GM21619 (cell line): Measurements from ENCODE around the gene STX2.
"Not testable (repeated sequence)": the region's sequence is repeated elsewhere in the genome, so short reads cannot be mapped to it uniquely, and the experiment has no call there.

Experiments used
- ATAC-seq: cut with Tn5 transposase; IDR thresholded peaks from one replicate; pipeline ENCODE4 v1.9.1; 2021; ENCODE audit not compliant: unreplicated experiment

Gene STX2

DNA sequence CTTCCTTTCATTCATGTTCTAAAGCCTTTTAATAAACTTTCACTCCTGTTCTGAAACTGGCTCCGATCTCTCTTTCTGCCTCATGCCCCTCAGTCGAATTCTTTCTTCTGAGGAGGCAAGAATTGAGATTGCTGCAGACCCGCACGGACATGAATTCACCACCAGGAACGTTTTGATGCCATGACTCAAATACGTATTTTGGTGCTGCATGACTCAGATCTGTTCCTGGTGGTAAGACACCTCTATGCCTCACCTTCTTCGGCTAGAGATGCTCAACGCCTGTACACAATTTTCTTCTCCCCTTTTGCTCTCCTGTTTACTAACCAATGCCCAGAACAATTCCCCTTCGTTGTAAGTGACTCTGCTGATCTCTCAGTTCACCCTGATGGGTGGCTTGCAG is 70.9 kb downstream of the STX2 start:
- peak; percentile 56 for ATAC-seq

DNA sequence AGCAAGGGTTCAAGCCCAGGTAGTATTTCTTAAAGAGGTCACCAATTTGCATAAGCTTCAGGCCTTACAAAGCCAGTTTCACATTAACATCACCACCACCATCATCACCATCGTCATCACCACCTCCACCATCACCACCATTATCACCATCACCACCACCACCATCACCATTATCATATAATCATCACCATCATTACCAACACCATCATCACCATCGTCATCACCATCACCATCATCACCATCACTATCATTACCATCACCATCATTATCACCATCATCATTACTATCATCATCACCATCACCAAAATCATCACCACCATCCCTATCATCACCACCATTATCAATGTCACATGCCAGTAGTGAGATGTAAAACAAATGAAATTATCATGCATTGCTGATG is 72.6 kb downstream of the STX2 start:
- no peak for ATAC-seq

DNA sequence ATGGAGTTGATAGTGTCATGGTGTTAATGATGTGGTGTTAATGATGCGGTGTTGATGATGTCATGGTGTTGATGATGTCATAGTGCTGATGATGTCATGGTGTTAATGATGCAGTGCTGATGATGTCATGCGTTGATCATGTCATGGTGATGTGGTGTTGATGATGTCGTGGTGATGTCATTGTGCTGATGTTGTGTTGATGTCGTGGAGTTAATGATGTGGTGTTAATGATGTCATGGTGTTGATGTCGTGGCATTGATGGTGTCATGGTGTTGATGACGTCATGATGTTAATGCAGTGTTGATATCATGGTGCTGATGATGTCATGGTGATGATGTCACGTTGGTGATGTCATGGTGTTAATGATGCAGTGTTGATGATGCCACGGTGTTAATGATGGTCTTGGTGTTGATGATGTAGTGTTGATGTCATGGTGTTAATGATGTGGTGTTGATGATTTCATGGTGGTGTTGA is 73.8 kb downstream of the STX2 start:
- ATAC-seq, result no peak

DNA sequence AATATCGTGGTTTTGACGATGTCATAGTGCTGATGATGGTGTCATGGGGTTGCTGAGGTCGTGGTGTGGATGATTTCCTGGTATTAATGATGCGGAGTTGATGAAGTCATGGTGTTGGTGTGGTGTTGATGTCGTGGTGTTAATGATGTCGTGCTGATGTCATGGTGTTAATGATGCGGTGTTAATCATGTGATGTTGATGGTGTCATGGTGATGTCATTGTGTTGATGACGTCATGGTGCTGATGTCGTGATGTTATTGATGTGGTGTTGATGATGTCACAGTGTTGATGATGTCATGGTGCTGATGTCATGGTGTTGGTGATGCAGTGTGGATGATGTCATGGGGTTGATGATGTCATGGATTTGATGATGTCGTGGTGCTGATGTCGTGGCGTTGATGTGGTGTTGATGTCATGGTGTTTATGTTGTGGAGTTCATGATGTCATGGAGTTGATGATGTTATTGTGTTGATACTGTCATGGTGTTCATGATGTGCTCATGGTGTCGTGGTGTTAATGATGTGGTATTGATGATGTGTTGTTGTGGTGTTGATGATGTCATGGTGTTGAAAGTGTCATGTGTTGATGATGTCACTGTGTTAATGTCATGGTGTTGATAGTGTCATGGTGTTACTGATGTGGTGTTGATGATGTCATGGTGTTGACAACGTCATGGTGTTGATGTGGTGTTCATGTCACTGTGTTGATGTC is 74.4 kb downstream of the STX2 start:
- no peak for ATAC-seq

DNA sequence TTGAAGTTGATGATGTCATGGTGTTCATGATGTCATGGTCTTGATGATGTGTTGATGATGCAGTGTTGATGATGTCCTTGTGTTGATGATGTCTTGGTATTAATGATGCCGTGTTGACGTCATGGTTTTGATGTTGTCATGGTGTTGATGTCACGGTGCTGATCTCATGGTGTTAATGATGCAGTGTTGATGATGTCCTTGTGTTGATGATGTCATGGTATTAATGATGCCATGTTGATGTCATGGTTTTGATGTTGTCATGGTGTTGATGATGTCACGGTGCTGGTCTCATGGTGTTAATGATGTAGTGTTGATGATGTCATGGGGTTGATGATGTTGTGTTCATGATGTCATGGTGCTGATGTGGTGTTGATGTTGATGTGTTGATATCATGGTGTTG is 75.0 kb downstream of the STX2 start:
- no peak for ATAC-seq

DNA sequence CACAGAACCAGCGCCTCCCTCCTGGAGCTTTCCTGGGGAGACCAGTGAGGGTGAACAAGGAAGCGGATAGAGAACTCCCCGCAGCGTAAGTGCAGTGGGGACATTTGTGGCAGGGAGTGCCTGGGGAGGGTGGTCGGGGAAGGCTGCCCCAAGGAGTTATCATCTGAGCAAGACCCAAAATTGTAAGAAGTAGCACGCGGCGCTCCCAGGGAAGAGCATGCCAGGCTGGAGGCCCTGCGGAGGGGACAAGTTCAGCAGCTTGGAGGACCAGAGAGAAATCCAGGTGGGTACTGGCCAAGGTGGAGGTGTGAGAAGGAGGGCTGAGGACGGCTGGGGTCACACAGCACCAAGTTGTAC is 76.8 kb downstream of the STX2 start:
- ATAC-seq, result no peak

DNA sequence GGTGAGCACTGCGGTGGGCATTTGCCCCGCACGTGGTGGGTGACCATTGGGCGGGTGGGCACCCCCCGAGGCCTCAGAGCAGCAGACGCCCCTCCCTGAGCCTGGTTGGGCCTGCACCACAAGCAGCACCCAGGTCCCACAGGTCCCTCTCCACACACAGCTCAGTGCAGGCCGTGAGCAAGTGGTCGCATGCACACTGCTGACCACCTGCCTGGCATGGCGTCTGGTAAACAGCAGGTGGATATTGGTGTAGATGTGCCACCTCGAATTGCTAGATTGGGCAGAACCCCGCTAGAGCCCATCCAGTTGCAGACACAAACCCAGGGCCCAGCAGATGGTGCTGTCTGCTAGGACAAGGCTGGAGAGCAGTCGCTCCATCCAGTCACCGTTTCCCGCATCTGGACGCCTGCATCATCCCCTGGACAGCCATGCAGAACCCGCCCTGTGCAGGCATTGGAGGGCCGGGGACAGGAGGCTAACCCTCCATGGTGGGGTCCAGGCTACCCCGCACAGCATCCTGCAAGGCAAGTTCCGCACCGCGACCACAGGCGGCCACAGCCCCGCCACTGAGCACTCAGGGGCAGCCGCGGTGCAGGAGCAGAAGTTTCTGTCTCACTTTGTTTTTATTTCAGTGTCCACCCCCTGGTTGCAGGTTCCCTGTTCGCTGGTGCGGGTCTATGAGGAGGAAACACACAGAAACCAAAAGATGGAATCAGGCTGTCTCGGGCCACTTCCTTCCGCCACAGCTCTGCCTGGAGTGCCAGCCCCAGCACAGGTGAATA is 77.3 kb downstream of the STX2 start:
- peak; percentile 48 for ATAC-seq

DNA sequence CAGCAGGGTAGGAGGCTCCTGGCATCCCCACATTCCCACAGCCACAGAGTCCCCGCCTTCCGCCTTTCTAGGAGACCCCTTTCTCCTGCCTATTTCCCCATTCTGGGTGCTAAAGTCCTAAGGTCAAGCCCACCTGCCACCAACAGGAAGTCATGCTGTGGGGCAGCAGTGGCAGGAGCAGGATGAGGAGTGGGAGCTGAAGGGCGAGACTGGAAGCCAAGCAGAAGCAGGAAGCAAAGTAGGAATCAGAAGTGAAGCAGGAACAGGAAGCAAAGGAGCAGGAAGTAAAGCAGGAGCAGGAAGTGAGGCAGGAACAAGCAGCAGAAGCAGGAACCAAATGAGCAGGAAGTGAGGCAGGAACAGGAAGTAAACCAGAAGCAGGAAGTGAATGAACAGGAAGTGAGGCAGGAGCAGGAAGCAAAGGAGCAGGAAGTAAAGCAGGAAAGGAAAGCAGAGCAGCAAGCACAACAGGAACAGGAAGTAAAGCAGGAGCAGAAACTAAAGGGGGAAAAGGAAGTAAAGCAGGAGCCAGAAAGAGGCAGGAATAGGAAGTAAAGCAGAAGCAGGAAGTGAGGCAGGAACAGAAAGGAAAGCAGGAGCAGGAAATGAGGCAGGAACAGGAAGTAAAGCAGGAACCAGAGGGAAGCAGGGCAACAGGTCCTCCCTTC is 84.7 kb downstream of the STX2 start:
- no peak for ATAC-seq

DNA sequence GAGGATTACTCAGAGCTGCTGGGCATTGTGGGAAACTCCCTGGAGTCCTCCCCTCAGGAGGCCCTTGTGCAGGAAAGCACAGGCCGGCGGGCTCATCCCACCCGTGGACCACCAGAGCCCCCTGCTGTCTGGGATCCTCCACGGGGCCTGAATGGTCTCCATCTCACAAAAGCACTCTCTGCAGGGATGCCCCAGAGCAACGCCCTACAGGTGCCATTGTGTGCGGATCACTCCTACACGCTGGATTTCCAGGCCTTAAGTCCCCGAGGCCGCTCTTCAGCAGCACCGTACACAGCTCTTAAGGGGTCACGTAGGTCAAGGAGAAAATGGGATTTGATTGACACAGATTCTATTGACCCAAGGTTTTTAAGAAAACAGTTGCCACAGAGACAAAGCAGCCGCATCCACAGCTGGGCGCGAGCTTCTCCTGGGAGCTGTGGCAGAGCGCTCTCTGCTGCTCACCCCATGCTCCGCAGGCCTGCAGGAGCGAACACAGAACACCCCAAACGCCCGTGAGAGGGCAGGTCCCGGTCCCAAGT is 86.3 kb downstream of the STX2 start:
- ATAC-seq, result no peak

DNA sequence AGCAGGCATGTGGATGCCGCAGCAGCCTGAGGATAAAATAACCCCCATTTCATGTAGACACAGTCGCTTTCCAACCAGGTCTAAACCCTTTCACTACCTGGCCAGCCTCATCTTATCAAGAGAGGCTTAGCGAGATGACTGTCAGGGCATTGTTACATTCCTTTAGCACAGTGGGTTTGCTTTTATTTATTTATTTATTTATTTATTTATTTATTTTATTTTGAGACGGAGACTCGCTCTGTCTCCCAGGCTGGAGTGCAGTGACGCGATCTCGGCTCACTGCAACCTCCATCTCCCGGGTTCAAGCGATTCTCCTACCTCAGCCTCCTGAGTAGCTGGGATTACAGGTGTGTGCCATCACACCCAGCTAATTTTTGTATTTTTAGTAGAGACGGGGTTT is 87.0 kb downstream of the STX2 start:
- ATAC-seq, result not testable (repeated sequence)

DNA sequence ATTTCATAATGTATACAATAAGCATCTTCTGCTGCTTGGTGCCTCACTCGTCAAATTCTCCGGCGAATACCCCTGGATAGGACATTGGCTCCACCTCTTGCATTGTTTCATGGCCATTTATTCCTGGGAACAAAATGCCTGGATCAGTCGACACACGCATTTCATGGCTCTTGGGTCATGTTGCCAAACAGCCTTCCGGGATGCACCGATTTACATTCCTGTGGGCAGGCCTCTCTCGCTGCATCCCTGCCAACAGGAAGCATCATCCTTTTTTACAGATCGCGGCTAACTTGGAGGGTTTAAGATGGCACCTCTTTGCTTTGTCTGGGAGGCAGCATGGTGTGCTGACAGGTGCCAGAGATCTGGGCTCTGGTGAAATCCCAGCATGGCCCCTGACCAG is 90.3 kb downstream of the STX2 start:
- no peak for ATAC-seq

DNA sequence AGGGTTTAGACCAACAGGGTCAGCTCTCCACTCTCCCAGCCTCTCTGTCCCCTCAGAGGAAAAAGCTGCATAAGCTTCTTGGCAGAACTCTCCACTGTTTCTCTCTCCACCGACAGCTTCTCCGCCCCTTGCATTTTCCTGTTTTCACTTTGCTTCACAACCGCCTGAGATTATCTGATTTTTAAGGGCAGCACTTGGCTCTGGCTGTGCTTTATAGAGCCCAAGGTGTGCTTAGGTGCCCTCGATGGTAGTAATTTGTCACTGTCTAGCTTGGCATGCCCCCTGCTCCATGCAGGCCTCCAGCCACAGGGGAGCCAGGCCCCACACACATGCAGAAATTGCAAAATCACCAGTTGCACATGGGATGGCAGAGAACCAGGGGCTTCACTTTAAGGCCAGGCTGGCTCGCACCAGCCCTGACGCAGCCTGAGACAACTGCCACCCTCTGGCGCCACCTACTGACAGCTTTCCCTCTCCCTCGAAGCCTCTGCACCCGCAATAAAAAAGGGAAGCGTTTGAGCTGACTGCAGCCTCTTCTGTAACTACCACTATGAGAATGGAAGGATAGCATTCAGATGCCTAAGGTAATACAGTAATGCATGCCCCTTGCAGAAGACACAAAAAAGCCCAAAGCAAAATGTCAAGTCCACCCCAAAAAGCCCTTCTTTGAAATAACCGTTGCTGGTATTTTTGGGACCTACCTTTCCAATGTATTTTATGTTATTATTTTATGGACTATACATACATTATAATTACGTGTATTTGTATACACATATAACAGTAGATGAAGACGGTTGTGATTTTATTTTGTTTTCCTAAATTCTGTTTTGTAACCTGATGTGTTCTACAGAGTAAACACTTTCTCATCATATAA is 90.9 kb downstream of the STX2 start:
- ATAC-seq, result peak; percentile 89

DNA sequence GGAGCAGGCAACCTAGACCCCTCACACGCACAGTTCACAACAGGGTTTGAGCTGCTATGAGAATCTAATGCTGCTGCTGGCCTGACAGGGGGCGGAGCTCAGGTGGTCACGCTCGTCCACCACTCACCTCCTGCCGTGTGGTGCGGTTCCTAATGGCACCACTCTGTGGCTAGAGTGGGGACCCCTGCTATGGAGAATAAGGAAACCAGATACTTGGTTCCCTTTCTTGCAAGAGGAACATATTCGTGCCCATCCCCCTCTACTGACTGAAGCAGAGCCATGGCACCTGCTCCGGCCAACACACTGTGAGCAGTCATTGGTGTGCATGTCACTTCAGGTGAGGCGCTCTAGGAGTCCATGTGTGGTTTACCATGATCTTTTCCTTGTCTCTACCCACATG is 92.5 kb downstream of the STX2 start:
- ATAC-seq, result no peak

DNA sequence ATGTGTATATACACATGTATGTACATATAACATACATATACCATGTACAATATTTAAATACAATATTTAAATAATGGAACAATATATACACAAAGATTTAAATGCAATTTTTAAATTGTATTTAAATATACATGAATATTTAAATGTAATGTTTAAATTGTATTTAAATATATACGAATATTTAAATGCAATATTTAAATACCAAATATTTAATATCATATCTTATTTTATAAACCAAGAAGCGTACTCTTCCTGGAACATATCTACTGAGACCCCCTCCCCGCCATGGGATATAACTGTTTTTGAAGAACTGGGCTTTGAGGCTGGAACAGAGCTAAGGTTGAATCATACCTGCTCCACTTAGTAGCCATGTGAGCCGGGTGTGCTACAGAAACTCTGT is 93.1 kb downstream of the STX2 start:
- ATAC-seq, result no peak

DNA sequence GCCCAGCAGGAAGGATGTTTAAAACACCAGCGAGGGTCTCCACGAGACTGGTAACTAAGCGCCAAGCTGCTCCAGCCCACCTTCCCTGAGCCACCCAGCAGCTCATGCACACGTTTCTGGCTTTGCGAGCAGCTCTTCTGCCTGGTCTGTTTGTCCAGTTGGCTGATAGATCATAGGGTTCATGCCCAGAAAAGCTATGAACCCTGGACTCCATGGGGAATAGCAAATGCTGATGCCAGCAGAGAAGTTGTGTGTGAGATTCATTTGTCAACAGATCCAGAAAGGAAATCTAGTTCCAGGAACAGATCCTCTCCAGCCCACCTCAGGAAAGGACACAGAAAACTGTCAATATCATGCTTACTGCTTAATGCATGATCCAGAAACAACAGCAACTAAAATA is 94.8 kb downstream of the STX2 start:
- no peak for ATAC-seq

DNA sequence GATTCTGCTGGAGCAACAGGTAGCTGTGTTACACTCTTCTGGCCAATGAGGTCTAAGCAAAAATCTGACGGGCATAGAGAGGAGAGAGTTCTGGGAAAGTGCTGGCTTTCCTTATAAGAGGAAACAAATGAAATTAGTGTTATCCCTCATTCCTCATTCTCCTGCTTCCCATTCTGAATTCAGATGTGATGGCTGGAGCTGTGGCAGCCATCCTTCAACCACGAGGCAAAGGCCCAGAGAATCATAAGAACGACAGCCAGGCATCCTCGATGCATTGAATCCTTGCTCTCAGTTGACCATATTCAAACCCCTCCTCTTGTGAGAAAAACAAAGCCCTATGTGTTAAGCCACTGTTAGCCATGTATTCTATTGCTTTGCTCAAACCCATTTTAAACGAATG is 95.4 kb downstream of the STX2 start:
- ATAC-seq, result no peak

DNA sequence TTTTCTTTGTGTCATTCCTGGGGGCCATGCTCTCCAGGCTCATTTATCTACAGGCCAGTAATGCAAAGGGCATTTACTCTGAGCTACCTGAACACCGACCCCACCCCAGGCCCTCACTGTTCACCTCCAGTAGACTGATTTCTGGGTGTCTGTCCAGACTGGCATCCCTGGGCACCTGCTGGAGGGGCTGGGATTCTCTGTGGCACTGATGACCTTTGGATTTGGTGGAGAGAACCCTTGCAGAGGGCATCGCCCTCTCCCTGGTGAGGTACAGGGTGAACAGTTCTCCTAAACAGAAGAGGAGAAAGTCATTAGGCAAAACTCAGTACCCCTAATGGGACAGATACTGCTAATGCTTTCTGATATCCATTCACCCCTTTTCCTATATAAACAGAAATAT is 95.9 kb downstream of the STX2 start:
- no peak for ATAC-seq

DNA sequence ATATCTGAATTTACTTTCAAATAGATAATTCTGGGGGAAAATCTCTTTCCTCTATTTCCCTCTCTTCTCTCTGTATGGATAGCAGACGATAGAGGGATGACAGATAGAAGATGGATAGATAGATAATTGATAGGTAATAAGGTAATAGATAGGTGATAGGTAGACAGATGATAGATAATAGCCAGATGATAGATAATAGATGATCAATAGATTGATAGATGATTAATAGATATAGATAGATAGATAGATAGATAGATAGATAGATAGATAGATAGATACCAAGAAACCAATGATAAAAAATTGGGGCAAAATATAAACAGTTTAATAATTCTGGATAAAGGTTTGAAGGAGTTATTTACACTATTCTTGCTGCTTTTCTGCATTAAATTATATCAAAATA is 96.3 kb downstream of the STX2 start:
- ATAC-seq, result no peak

DNA sequence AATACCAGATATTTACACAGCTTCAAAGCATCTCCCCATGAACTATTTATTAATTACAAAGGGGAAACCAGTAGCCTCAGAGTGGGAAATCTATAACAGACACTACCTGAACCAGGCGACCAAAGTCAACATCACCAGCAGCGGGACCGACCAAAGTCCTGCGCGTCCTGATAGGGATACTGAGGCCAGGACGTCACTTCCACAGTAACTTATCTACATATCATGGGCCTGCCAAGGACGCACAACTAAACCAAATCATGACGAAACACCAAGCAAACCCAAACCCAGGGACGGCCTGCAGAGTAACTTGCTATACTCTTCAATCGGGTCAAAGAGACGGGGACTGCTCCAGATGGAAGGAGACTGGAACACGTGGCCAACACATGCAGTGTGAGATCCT is 96.9 kb downstream of the STX2 start:
- ATAC-seq, result no peak
